PC-9 (cell line): Measurements from ENCODE around the gene GATAD2A. TPM values are rescaled to one million over a fixed set of nuclear protein-coding genes. Genes with fewer than 3 reads are reported as not detected.

Experiments used
- BruUV-seq: library from RNA; stranded (reverse); fragments of 400-500 nt; replicated peaks from 2 replicates; lab custom pipeline; 2021; lab: Mats Ljungman, UMichigan
- CTCF ChIA-PET: fragments of 300-600 bp; sonication (Branson Sonifier 250); formaldehyde crosslinking; loops from one replicate; lab custom pipeline; 2022; ENCODE audit warnings: antibody characterized with exemption; lab: Charles Lee
- POLR2A ChIA-PET: fragments of 300-600 bp; sonication (Branson Sonifier 250); formaldehyde crosslinking; loops from one replicate; lab custom pipeline; 2022; ENCODE audit warnings: antibody characterized with exemption; ENCODE audit not compliant: unreplicated experiment; lab: Charles Lee
- DNase-seq, 2 experiments: peaks; one replicate each; pipeline versions ENCODE4 v3.0.0 to v3.0.0-alpha.2; 2015 to 2022; ENCODE audit warnings: mixed read lengths in 1 of 2
- H2AFZ ChIP-seq: fragments of 200-600 bp; sonication (generic); 2 replicates; pipeline ENCODE4 v1.8.1; 2017; ENCODE audit warnings: antibody characterized with exemption
- H3F3A ChIP-seq: fragments of 200-600 bp; sonication (generic); 2 replicates; pipeline ENCODE4 v1.8.1; 2017; ENCODE audit warnings: antibody characterized with exemption, mild to moderate bottlenecking, low read depth; ENCODE audit not compliant: insufficient read depth
- H3K27ac ChIP-seq: fragments of 200-600 bp; sonication (generic); 2 replicates; pipeline ENCODE4 v1.6.1; 2016; ENCODE audit warnings: mixed run types
- H3K27me3 ChIP-seq: fragments of 200-600 bp; sonication (generic); 2 replicates; pipeline ENCODE4 v1.6.1; 2016; ENCODE audit warnings: low read depth, mixed run types; ENCODE audit not compliant: insufficient read depth
- H3K36me3 ChIP-seq: fragments of 200-600 bp; sonication (generic); 2 replicates; pipeline ENCODE4 v1.6.1; 2016; ENCODE audit warnings: low read depth, mixed run types
- H3K4me1 ChIP-seq: fragments of 200-600 bp; sonication (generic); replicated peaks from 2 replicates; pipeline ENCODE4 v1.6.1; 2016; ENCODE audit warnings: mixed run types; ENCODE audit not compliant: insufficient read depth
- H3K4me2 ChIP-seq: fragments of 200-600 bp; sonication (generic); 2 replicates; pipeline ENCODE4 v1.6.1; 2017; ENCODE audit warnings: mixed run types
- H3K4me3 ChIP-seq: fragments of 200-600 bp; sonication (generic); 2 replicates; pipeline ENCODE4 v1.6.1; 2016; ENCODE audit warnings: mixed run types
- H3K79me2 ChIP-seq: fragments of 200-600 bp; sonication (generic); 2 replicates; pipeline ENCODE4 v1.6.1; 2017; ENCODE audit warnings: low read depth, mixed run types
- H3K9me2 ChIP-seq: fragments of 200-600 bp; sonication (generic); 2 replicates; pipeline ENCODE4 v1.8.1; 2017; ENCODE audit warnings: mild to moderate bottlenecking; ENCODE audit not compliant: insufficient read depth
- H3K9me3 ChIP-seq: fragments of 200-600 bp; sonication (generic); 2 replicates; pipeline ENCODE4 v1.8.1; 2016; ENCODE audit warnings: low read depth; ENCODE audit not compliant: insufficient read depth
- H4K20me1 ChIP-seq: fragments of 200-600 bp; sonication (generic); 2 replicates; pipeline ENCODE4 v1.8.1; 2017; ENCODE audit not compliant: insufficient read depth
- EZH2 ChIP-seq: fragments of 200-600 bp; sonication (generic); IDR thresholded peaks from 2 replicates; pipeline ENCODE4 v1.8.0; 2017; ENCODE audit warnings: antibody characterized with exemption, low read depth
- intact Hi-C: fragments of 100-400 bp; cut with micrococcal nuclease; formaldehyde crosslinking; loops from one replicate; pipeline ENCODE4 v1.10.0; 2022; ENCODE audit not compliant: unreplicated experiment
- total RNA-seq: library from RNA; stranded (reverse); gene quantifications from 2 replicates; pipeline ENCODE4 v1.2.3, GENCODE V29; 2021
- TF ChIP-seq, protein P1 (sequence below): fragments of 200-600 bp; sonication (generic); conservative IDR thresholded peaks from 2 replicates; pipeline ENCODE4 v1.6.1; 2017; ENCODE audit warnings: mixed run types, antibody characterized with exemption, mild to moderate bottlenecking, moderate library complexity

Gene GATAD2A
- total RNA-seq, 1 experiment from 2014 or later: 129 TPM

DNA sequence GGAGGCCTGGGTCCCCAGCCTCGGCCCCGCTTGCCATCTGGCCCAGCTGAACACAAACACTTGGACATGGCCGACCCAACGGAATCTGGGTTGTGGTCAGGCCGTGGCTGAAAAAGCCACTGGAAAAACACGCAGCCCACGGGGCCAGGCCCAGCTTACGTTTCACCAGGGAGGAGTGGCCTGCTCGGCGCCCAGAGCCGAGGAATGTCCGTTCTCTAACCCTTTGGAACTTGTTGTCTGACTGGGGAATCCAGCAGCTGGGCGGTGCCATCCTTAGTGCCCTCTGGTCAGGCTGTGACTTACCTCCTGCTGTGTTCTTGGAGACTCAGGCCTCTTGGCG, 146.3 kb downstream of the GATAD2A start:
- DNase-seq: peak in 1 of 2 experiments; percentile 29
- no peaks in the 10 kb centered on the region for H4K20me1 ChIP-seq
- no peaks in the 10 kb centered on the region for H3K79me2 ChIP-seq
- BruUV-seq: no TSS peak
- H3K4me1 ChIP-seq: peaks cover 3% of the 10 kb centered on the region; the same call in 1 of the 2 replicates
- H3F3A ChIP-seq: peaks cover 22% of the 10 kb centered on the region
- H3K9me3 ChIP-seq: no peaks in the 10 kb centered on the region
- CTCF ChIA-PET: interaction anchor here (0.9 kb wide), 1 partner anchor 77 kb away, joined by 3 read pairs; the partner anchor contains the start of gene LPAR2
- H3K4me2 ChIP-seq: no peak overlapping the region
- H3K9me2 ChIP-seq: no peaks in the 10 kb centered on the region
- POLR2A ChIA-PET: no interaction called here
- H3K4me3 ChIP-seq: no peak overlapping the region
- no peaks in the 10 kb centered on the region for H3K27me3 ChIP-seq
- no peaks in the 10 kb centered on the region for H3K36me3 ChIP-seq
- no peak for TF ChIP-seq EZH2
- TF ChIP-seq, protein P1, sequence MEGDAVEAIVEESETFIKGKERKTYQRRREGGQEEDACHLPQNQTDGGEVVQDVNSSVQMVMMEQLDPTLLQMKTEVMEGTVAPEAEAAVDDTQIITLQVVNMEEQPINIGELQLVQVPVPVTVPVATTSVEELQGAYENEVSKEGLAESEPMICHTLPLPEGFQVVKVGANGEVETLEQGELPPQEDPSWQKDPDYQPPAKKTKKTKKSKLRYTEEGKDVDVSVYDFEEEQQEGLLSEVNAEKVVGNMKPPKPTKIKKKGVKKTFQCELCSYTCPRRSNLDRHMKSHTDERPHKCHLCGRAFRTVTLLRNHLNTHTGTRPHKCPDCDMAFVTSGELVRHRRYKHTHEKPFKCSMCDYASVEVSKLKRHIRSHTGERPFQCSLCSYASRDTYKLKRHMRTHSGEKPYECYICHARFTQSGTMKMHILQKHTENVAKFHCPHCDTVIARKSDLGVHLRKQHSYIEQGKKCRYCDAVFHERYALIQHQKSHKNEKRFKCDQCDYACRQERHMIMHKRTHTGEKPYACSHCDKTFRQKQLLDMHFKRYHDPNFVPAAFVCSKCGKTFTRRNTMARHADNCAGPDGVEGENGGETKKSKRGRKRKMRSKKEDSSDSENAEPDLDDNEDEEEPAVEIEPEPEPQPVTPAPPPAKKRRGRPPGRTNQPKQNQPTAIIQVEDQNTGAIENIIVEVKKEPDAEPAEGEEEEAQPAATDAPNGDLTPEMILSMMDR: no peak
- intact Hi-C loops: loop anchor here (5.0 kb wide), 1 partner anchor 90 kb away; the partner anchor contains the start of gene GMIP
- no peak overlapping the region for H2AFZ ChIP-seq
- H3K27ac ChIP-seq: no peak overlapping the region

- ChIA-PET CTCF (interaction anchor here (0.7 to 1.0 kb wide), 2 partner anchors 21 to 25 kb away, joined by 3 to 9 read pairs; no protein-coding TSS in a partner anchor), POLR2A (no interaction called here)
- no peaks in the 10 kb centered on the region for H4K20me1 ChIP-seq
- H3K27ac ChIP-seq: no peak overlapping the region
- no peaks in the 10 kb centered on the region for H3K27me3 ChIP-seq
- no peaks in the 10 kb centered on the region for H3K9me2 ChIP-seq
- H3K36me3 ChIP-seq: no peaks in the 10 kb centered on the region
- no peaks in the 10 kb centered on the region for H3K4me1 ChIP-seq
- intact Hi-C loops: loop anchor here (5.0 kb wide), 1 partner anchor 90 kb away; the partner anchor contains the start of gene GMIP
- no peak for TF ChIP-seq EZH2
- TF ChIP-seq, protein P1: peak; percentile 85
- DNase-seq: peak in 1 of 2 experiments; percentile 52
- no peak overlapping the region for H2AFZ ChIP-seq
- no peak overlapping the region for H3K4me3 ChIP-seq
- no peaks in the 10 kb centered on the region for H3K9me3 ChIP-seq
- H3F3A ChIP-seq: peaks cover 22% of the 10 kb centered on the region
- BruUV-seq: no TSS peak
- no peak overlapping the region for H3K4me2 ChIP-seq
- H3K79me2 ChIP-seq: no peaks in the 10 kb centered on the region
Measured at GRCh38 chr19:19552798-19553197, 147.3 kb downstream of the GATAD2A start.

DNA sequence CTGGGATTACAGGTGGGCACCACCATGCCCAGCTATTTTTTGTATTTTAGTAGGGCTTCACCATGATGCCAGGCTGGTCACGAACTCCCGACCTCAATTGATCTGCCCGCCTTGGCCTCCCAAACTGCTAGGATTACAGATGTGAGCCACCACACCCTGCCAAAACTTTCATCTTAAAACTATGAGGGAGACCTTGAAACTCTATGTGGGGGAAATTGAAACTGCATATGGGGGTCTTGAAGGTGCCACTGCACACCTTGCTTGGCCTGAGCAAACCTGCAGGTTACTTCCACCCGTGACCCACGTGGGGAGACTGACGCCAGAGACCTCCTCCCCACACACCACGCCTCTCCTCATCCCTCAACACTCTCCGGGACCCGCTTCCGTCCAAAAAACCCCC, 148.2 kb downstream of the GATAD2A start:
- H3K79me2 ChIP-seq: no peaks in the 10 kb centered on the region
- POLR2A ChIA-PET: interaction anchor here (0.6 kb wide), 1 partner anchor 148 kb away, joined by 3 read pairs; no protein-coding TSS in a partner anchor
- H3K36me3 ChIP-seq: no peaks in the 10 kb centered on the region
- H2AFZ ChIP-seq: no peak overlapping the region
- intact Hi-C loops: loop anchor here (5.0 kb wide), 1 partner anchor 89 kb away; the partner anchor contains the start of gene GMIP
- CTCF ChIA-PET: interaction anchor here (0.6 to 1.1 kb wide), 4 partner anchors 21 to 223 kb away, joined by 3 to 19 read pairs (median 4); no protein-coding TSS in a partner anchor
- BruUV-seq: no TSS peak
- H3F3A ChIP-seq: peaks cover 17% of the 10 kb centered on the region
- no peak for TF ChIP-seq EZH2
- TF ChIP-seq, protein P1: no peak
- no peak overlapping the region for H3K4me2 ChIP-seq
- H4K20me1 ChIP-seq: no peaks in the 10 kb centered on the region
- H3K9me3 ChIP-seq: no peaks in the 10 kb centered on the region
- DNase-seq: no peak
- no peaks in the 10 kb centered on the region for H3K9me2 ChIP-seq
- H3K27ac ChIP-seq: no peak overlapping the region
- no peaks in the 10 kb centered on the region for H3K4me1 ChIP-seq
- no peak overlapping the region for H3K4me3 ChIP-seq
- H3K27me3 ChIP-seq: no peaks in the 10 kb centered on the region
